ENCODE data around the gene TRPC6.

Gene TRPC6

DNA sequence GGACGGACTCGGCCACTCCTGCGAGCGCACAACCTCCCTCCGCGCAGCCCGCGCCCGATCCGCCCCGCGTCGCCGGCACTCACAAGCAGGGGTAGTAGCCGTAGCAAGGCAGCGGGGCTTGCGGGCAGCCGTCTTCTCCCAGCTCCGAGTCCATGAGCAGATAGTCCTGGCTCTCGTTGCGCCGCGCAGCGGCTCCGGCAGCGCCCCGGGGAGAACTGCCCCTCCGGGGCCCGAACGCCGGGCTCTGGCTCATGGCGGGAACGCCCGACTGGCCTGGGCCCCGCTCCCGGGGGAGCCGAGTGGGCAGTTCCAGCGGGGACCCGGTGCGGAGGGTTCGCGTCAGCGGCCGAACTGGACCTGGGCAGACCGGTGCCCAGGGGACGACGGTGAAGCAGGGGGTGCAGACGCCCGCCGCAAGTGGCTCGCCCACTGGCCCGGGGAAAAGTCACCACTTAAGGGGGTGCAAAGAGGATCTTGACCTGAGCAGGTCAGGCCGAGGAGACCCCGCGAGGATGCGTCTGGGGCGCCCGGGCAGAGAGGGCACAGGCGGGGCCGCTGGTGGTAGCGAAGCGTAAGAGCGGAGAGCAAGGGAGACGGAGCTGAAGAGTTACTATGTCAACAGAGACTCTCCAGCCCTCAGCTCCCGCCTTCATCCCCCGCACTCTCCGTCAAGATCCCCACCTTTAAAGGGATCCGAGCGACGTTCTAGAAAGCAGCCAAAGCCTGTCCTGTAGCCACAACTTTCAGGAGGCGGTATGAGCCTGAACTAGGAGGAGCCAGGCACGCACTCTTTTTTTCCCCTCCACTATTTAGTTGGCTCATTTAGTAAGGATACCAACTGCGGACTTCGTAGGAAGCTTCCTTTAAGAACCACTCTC is at the start of gene TRPC6:
TSS of gene TRPC6 (minus strand) at position 757 of the 878 bp plus-strand sequence. CDS start at position 253, 504 bp downstream.
- no peak for DNase-seq
- Mint-ChIP-seq H3K9me3 (peaks cover 4% of the 10 kb centered on the region), H3K27me3 (peaks cover 28% of the 10 kb centered on the region), H3K36me3 (ENCODE audit: low read depth) (no peaks in the 10 kb centered on the region), H3K4me1 (ENCODE audit: low read depth) (no peaks in the 10 kb centered on the region), H3K4me3 (no peak within 1 kb of the TSS), H3K27ac (no peak within 1 kb of the TSS)

DNA sequence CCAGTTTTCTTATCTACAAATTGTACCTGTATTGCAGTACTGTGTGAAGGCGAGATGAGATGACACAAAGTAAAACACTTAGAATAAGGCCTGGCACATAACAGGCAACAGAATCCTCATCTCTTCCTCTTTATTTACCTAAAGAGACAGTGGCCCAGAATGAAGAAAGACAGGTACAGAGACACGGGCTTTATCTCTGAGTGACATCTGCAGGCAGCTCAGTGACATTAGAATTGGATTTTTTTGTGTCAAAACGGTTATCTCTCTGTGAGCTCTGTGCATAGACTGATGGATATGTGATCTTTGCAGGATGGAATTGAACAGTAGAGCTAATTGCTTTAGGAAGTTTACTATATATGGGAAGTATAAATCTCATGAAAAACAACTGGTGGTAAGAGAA is 36.2 kb upstream of the TRPC6 start:
- no peak for DNase-seq
- H3K9me3 Mint-ChIP-seq: no peaks in the 10 kb centered on the region

DNA sequence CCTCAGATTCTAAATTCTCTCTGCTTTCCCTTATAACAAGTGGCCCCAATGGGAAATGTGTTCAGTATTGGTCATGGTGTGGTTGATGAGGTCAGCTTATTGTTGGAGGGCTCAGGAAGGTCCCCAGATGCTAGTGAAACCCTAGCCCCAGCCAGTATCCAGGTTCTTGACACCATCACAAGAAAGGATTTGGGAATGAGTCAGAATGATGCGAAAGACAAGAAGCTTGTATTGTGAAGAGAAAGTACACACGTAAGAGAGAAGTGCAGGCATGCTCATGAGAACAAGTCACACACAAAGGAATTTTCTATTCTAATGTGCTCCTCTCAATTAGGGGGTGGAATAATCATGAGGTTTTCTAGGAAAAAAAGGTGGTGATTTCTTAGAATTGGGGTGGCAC is 34.9 kb upstream of the TRPC6 start:
- no peaks in the 10 kb centered on the region for H3K4me1 Mint-ChIP-seq (ENCODE audit: low read depth)
- DNase-seq: no peak
- H3K36me3 Mint-ChIP-seq (ENCODE audit: low read depth): no peaks in the 10 kb centered on the region
- H3K4me3 Mint-ChIP-seq: no peak overlapping the region
- no peaks in the 10 kb centered on the region for H3K9me3 Mint-ChIP-seq
- H3K27me3 Mint-ChIP-seq: no peaks in the 10 kb centered on the region
- H3K27ac Mint-ChIP-seq: no peak overlapping the region

More for the DNA sequence above, 36.2 kb upstream of the TRPC6 start:
- Mint-ChIP-seq H3K36me3 (ENCODE audit: low read depth) (no peaks in the 10 kb centered on the region), H3K4me3 (no peak overlapping the region), H3K27ac (no peak overlapping the region), H3K27me3 (no peaks in the 10 kb centered on the region), H3K4me1 (ENCODE audit: low read depth) (no peaks in the 10 kb centered on the region)

DNA sequence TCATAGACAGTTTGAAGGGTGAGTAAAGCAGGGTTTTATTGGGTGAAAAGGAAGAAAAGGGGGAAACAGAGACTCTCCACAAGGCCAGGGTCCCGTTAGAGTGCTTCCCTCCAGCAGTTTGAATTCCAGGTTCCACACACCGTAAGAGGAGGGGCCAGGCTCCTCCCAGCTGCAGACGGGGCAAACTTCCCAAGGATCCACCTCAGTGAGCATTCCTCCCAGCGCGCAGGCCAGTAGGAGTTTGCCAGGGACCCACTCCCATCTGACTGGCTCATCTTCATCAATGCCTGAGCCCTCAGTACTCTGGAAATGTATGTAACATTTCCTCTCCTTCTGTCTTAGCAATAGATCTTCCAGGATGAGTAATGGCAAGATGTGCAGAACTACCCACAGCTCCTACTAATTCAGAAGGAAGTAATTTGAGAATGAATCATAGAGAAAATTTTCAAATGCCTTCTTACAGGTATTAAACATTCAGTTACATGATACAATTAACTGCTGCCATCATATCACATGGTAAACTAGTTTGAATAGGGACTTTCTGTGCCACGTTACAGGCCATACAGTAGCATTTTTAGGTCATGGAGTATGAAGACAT is 34.0 kb upstream of the TRPC6 start:
- Mint-ChIP-seq H3K36me3 (ENCODE audit: low read depth) (no peaks in the 10 kb centered on the region), H3K9me3 (no peaks in the 10 kb centered on the region), H3K27ac (no peak overlapping the region), H3K4me3 (no peak overlapping the region), H3K27me3 (no peaks in the 10 kb centered on the region), H3K4me1 (ENCODE audit: low read depth) (no peaks in the 10 kb centered on the region)
- DNase-seq: no peak

DNA sequence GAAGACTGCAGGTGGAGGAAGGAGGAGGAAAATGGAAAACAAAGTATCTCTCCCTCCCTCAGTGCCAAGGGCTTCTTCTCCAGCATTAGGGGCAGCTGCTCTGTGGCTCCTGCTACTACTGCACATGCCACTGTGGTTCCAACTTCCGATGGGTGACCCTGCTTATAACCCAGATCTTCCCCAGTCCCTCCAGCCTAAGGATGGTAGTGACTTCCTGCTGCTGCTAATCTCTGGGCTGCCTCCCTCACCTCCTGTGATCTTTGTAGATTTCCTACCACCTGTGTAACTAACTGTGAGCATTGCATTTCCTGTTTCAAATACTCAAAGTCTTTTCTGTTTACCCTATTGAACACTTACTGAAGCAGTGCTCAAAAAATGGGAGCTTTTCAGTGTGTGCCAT is 28.7 kb upstream of the TRPC6 start:
- Mint-ChIP-seq H3K4me3 (no peak overlapping the region), H3K9me3 (no peaks in the 10 kb centered on the region), H3K27ac (no peak overlapping the region), H3K27me3 (no peaks in the 10 kb centered on the region), H3K4me1 (ENCODE audit: low read depth) (no peaks in the 10 kb centered on the region), H3K36me3 (ENCODE audit: low read depth) (no peaks in the 10 kb centered on the region)
- DNase-seq: no peak

DNA sequence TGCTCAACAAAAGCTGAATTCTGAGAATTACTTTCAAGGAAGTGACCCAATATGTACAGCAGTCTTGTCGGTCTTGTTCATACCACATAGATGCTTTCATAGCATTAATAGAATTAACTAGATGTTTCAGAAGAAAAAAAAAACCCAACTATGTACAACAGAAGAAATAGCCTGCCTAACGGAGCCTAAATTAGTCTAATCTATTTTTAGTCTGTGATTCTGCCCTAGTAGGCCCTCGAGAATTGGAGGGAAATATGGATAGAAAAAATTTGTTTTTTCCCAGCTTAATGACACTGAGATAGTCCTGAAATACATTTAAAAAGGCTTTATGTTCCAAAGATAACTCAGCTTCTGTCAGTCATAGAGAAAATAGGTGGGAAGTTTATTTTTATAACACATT is 17.1 kb upstream of the TRPC6 start:
- Mint-ChIP-seq H3K27ac (no peak overlapping the region), H3K4me3 (no peak overlapping the region), H3K9me3 (no peaks in the 10 kb centered on the region), H3K36me3 (ENCODE audit: low read depth) (no peaks in the 10 kb centered on the region), H3K27me3 (no peaks in the 10 kb centered on the region), H3K4me1 (ENCODE audit: low read depth) (no peaks in the 10 kb centered on the region)
- no peak for DNase-seq

DNA sequence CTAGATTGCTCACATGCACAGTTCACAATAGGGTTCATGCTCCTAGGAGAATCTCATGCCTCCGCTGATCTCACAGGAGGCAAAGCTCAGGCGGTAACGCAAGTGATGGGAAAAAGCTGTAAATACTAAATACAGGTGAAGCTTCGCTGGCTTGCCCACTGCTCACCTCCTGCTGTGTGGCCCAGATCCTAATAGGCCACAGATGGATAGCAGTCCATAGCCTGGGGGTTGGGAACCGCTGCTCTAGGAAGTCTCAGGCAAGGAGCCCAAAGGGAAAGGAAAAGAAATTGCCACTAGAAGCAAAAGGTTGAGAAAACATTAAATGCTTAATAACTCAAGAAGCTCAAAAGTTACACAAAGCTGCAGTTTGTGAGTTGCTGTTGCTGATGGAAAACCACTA is 3.2 kb upstream of the TRPC6 start:
- Mint-ChIP-seq H3K4me1 (ENCODE audit: low read depth) (no peaks in the 10 kb centered on the region), H3K9me3 (no peaks in the 10 kb centered on the region), H3K27ac (no peak overlapping the region), H3K27me3 (peaks cover 24% of the 10 kb centered on the region), H3K4me3 (no peak overlapping the region), H3K36me3 (ENCODE audit: low read depth) (no peaks in the 10 kb centered on the region)
- DNase-seq: no peak

DNA sequence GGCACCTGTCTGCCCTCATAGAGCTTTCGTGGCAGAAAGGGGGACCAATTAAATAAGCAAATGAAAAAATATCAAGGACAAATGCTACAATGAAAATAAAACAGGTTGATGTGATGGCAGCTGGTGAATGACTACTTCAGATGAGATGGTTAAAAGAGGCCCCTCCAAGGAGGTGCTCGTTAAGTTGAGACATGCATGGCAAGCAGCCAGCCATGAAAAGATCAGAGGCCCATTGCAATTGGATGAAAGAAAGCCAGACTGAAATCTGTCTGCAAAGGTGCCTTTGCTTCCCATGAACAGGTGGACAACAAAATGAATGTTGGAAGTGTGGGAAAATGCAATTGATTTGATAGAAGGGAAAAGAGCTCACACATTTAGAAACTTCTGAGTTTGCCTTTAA is 848 bp upstream of the TRPC6 start:
- no peak for DNase-seq
- H3K4me1 Mint-ChIP-seq (ENCODE audit: low read depth): no peaks in the 10 kb centered on the region
- H3K4me3 Mint-ChIP-seq: no peak overlapping the region
- H3K36me3 Mint-ChIP-seq (ENCODE audit: low read depth): no peaks in the 10 kb centered on the region
- peaks cover 28% of the 10 kb centered on the region for H3K27me3 Mint-ChIP-seq
- peaks cover 3% of the 10 kb centered on the region for H3K9me3 Mint-ChIP-seq
- H3K27ac Mint-ChIP-seq: no peak overlapping the region

DNA sequence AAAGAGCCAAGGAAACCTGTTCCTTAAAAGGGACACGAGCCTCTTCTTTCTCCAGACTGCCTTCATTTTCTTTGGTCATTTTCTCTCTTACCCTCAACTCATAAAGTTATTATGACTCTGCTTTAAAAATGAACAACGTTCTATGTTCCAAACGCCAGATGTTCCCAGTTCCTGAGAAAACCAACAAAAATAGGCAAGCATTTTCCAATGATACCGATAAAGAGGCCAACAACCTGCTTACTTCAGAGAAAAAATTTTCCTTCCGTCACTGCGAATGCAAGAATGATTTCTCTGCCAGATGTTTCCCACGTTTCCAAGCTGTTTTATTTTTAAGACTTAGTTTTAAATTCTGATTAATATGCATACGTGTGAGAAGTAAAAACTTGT is 315 bp upstream of the TRPC6 start:
- Mint-ChIP-seq H3K36me3 (ENCODE audit: low read depth) (no peaks in the 10 kb centered on the region), H3K27ac (no peak overlapping the region), H3K4me3 (no peak overlapping the region), H3K4me1 (ENCODE audit: low read depth) (no peaks in the 10 kb centered on the region), H3K9me3 (peaks cover 4% of the 10 kb centered on the region), H3K27me3 (peaks cover 28% of the 10 kb centered on the region)
- DNase-seq: no peak

DNA sequence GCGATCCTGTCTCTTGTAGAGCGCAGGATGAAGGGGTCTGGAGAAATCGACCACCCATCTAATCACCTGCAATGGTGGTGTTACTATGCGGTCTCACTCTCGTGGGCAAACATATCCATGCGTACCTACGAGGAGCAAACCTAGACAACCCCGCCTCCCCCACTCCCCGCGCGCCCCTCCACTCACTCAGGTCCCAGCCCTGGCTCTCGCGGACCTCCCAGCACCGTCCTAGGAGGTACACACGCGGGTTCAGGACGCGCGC is 887 bp downstream of the TRPC6 start:
- Mint-ChIP-seq H3K4me1 (ENCODE audit: low read depth) (no peaks in the 10 kb centered on the region), H3K4me3 (no peak overlapping the region), H3K36me3 (ENCODE audit: low read depth) (no peaks in the 10 kb centered on the region), H3K27ac (no peak overlapping the region), H3K9me3 (peaks cover 4% of the 10 kb centered on the region), H3K27me3 (peaks cover 28% of the 10 kb centered on the region)
- DNase-seq: no peak

DNA sequence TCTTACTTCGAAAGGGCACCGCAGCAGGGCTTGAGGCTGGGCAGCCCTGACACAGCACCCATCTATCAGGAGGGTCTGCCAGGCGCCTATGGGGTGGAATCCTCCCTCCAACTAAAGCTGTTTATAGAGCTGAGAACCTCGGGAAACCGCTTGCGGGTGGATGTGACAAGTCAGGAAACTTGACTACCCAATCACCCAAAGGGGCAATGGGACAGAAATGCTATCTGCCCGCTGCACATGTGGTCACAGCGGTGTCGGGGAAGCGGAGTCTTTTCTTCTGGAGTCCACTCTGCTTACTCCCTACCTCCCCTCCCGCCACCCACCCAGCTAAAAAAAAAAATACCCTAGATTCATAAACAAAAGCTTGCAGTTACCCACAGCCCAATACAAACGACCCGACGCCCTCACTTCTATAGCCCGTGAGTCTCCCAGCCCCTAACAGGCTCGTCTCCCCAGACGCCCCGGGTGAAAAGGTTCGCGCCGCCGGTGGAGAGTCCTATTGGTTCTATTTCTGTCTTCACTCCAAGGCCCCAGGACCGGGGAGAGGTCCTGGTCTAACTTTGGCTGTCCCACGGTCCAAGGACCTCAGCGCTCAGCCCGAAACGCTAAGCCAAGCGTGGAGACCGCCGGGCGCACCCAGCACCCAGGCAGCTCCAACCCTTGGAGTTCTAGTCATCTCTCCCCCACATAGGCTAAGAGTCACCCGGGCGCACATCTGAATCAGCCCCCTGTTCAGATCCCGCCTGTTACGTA is 1.4 kb downstream of the TRPC6 start:
- Mint-ChIP-seq H3K27ac (no peak overlapping the region), H3K9me3 (peaks cover 6% of the 10 kb centered on the region), H3K4me3 (no peak overlapping the region), H3K4me1 (ENCODE audit: low read depth) (no peaks in the 10 kb centered on the region), H3K36me3 (ENCODE audit: low read depth) (no peaks in the 10 kb centered on the region), H3K27me3 (peaks cover 28% of the 10 kb centered on the region)
- DNase-seq: no peak

DNA sequence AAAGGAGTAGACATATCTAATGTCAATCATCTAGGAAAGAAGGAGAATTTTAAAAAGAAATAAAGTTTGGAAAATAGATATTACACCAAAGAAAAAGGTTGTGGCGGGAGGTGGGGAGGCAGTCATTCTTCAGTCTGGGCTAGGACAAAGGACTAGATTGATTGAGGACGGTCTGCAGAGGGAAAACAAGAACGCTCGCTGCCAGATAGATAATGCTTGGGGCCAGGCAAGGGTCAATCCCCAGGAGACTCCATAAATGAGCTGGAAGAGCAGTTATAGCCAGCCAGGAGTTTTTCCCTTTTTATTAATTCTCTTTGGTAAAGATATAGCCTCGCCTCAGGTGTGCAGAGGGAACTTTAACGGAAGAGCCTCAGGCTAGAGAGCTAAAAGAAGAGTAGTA is 6.3 kb downstream of the TRPC6 start:
- Mint-ChIP-seq H3K4me3 (no peak overlapping the region), H3K27me3 (peaks cover 9% of the 10 kb centered on the region), H3K36me3 (ENCODE audit: low read depth) (no peaks in the 10 kb centered on the region), H3K27ac (no peak overlapping the region), H3K9me3 (peaks cover 11% of the 10 kb centered on the region), H3K4me1 (ENCODE audit: low read depth) (no peaks in the 10 kb centered on the region)
- DNase-seq: no peak

DNA sequence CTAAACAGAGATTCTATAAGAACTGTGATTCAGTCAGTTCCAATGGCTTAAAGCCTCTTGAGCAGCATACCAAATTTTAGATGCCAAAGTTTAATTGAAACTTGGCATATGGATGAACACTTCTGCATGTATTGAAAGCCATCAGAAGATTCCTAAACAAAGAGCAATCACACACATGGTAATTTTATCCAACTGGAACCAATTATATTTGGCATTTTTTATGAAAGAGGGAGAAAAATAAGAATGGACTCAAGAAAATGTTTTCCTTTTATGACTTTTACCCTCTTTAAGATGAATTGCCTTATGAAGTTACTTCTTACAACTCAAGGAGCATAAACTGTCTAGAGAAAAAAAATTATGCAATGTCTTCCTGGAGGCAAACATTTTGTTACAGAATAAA is 7.4 kb downstream of the TRPC6 start:
- Mint-ChIP-seq H3K4me3 (no peak overlapping the region), H3K36me3 (ENCODE audit: low read depth) (no peaks in the 10 kb centered on the region), H3K27ac (no peak overlapping the region), H3K27me3 (no peaks in the 10 kb centered on the region), H3K4me1 (ENCODE audit: low read depth) (no peaks in the 10 kb centered on the region), H3K9me3 (peaks cover 14% of the 10 kb centered on the region)
- DNase-seq: no peak

DNA sequence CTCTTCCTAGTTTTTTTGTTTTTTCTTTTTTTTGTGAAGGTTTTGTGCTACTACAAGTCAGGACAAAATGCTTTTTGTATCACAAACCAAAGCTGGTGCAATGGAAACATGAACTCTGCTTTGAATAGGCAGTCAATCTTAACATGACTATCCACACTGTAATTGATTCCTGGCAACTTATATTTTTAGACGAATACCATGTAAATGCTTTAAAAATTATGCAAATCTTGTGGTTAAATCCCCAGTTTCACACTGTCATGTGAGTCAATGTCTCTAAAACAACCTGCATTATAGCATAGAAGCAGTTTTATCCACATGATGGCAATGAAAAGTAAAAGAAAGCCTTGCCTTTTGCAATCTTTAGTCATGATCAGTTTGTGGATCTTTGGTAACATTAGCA is 8.9 kb downstream of the TRPC6 start:
- Mint-ChIP-seq H3K4me3 (no peak overlapping the region), H3K27me3 (no peaks in the 10 kb centered on the region), H3K9me3 (peaks cover 17% of the 10 kb centered on the region), H3K36me3 (ENCODE audit: low read depth) (no peaks in the 10 kb centered on the region), H3K4me1 (ENCODE audit: low read depth) (no peaks in the 10 kb centered on the region), H3K27ac (no peak overlapping the region)
- no peak for DNase-seq

DNA sequence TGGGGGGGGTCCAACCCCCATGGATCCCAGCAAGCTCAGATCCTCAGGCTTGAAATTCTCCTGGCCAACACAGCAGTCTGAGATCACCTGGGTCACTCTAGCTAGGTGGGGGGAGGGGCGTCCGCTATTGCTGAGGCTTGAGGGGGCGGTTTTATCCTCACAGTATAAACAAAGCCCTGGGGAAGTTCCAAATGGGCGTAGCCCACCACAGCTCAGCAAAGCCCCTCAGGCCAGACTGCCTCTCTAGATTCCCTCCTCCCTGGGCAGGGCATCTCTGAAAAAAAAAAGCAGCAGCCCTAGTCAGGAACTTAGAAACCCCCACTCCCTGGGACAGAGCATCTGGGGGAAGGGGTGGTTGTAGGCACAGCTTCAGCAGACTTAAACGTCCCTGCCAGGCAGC is 16.7 kb downstream of the TRPC6 start:
- Mint-ChIP-seq H3K27ac (no peak overlapping the region), H3K4me3 (no peak overlapping the region), H3K36me3 (ENCODE audit: low read depth) (no peaks in the 10 kb centered on the region)

More for the DNA sequence above, 16.7 kb downstream of the TRPC6 start:
- no peaks in the 10 kb centered on the region for H3K4me1 Mint-ChIP-seq (ENCODE audit: low read depth)
- DNase-seq: no peak
- H3K9me3 Mint-ChIP-seq: peaks cover 7% of the 10 kb centered on the region
- no peaks in the 10 kb centered on the region for H3K27me3 Mint-ChIP-seq

All from activated T-cell treated with anti-CD3 and anti-CD28 coated beads, Interleukin-2, amount 50 U/mL, for 24 hours (primary cell).